Natural killer cell (primary cell): ENCODE results near the gene KNTC1. TPM values are rescaled to one million over a fixed set of nuclear protein-coding genes. Genes with fewer than 3 reads are reported as not detected.

Experiments used
- ATAC-seq, 3 donors: fragments of 150-1000 bp in 2 of 3; fragments of 200-7000 bp in 1 of 3; cut with Tn5 transposase; 1 replicate in 1 of 3; 2 replicates in 2 of 3; pipeline ENCODE4 v1.10.0; 2021; ENCODE audit warnings: mild to moderate bottlenecking in 2 of 3, moderate library complexity in 2 of 3
- DNase-seq, 2 donors: peaks; one replicate each; pipeline versions ENCODE4 v3.0.0 to v3.0.0-alpha.2; 2013 to 2021; ENCODE audit warnings: mixed read lengths in 1 of 2
- H3K27ac ChIP-seq: one replicate; pipeline ENCODE4 v1.5.1; 2013; ENCODE audit warnings: mild to moderate bottlenecking, low read length
- H3K27me3 ChIP-seq: one replicate; pipeline ENCODE4 v1.6.1; 2013; ENCODE audit warnings: low read length; ENCODE audit not compliant: control insufficient read depth, insufficient read depth
- H3K36me3 ChIP-seq: one replicate; pipeline ENCODE4 v1.6.1; 2013; ENCODE audit warnings: low read length; ENCODE audit not compliant: control insufficient read depth, insufficient read depth
- H3K4me1 ChIP-seq: one replicate; pipeline ENCODE4 v1.6.1; 2013; ENCODE audit warnings: low read length; ENCODE audit not compliant: control insufficient read depth, insufficient read depth
- H3K4me3 ChIP-seq: one replicate; pipeline ENCODE4 v1.5.1; 2013; ENCODE audit warnings: low read length
- H3K9me3 ChIP-seq: one replicate; pipeline ENCODE4 v1.6.1; 2013; ENCODE audit warnings: low read length; ENCODE audit not compliant: control insufficient read depth, insufficient read depth
- H3K27ac Mint-ChIP-seq, 2 donors: one replicate each; pipeline ENCODE4 v1.8.0; 2022; ENCODE audit warnings: mild to moderate bottlenecking in 2 of 2, mixed read lengths in 2 of 2, moderate library complexity in 1 of 2
- H3K27me3 Mint-ChIP-seq, 2 donors: one replicate each; pipeline ENCODE4 v1.8.0; 2022; ENCODE audit warnings: low read depth in 2 of 2, mixed read lengths in 2 of 2
- H3K36me3 Mint-ChIP-seq: one replicate; pipeline ENCODE4 v1.8.0; 2022; ENCODE audit warnings: mixed read lengths
- H3K4me1 Mint-ChIP-seq, 2 donors: one replicate each; pipeline ENCODE4 v1.8.0; 2022; ENCODE audit warnings: mixed read lengths in 2 of 2
- H3K4me3 Mint-ChIP-seq: one replicate; pipeline ENCODE4 v1.8.0; 2022; ENCODE audit warnings: mild to moderate bottlenecking, moderate library complexity, mixed read lengths
- H3K9me3 Mint-ChIP-seq, 2 donors: one replicate each; pipeline ENCODE4 v1.8.0; 2022; ENCODE audit warnings: mixed read lengths in 2 of 2
- CTCF ChIP-seq: fragments of 200-600 bp; IDR thresholded peaks from one replicate; pipeline ENCODE4 v1.8.0; 2022; ENCODE audit warnings: antibody characterized with exemption
- WGBS: methylation state at CpG from one replicate; pipeline ENCODE4 v1.1.7; 2013; ENCODE audit warnings: missing lambda C conversion rate; ENCODE audit not compliant: insufficient coverage; 5-methylcytosine and 5-hydroxymethylcytosine counted together
- intact Hi-C: fragments of 100-400 bp; cut with micrococcal nuclease; formaldehyde crosslinking; loops from one replicate; pipeline ENCODE4 v1.14.2; 2022
- total RNA-seq, 4 donors: library from RNA; stranded (reverse); fragments of 120-200 nt in 1 of 4; gene quantifications; one replicate each; pipeline versions ENCODE4 v1.2.3 to v1.2.4, GENCODE V29; 2013 to 2022

Gene KNTC1
- total RNA-seq, 3 donors from 2014 or later (not counting 1 experiment from before 2014, with no cell fraction given): 31.3 to 33.8 (median 33.2) TPM

- no peak overlapping the region for H3K27ac Mint-ChIP-seq
- H3K27me3 Mint-ChIP-seq: no peaks in the 10 kb centered on the region
- H3K4me1 Mint-ChIP-seq: no peaks in the 10 kb centered on the region
- no peaks in the 10 kb centered on the region for H3K4me1 ChIP-seq
- H3K27me3 ChIP-seq: no peaks in the 10 kb centered on the region
- H3K4me3 Mint-ChIP-seq: no peak overlapping the region
- WGBS: 94% methylated on average over 2 of the region's 2 CpGs
- no peak overlapping the region for H3K4me3 ChIP-seq
- no peak overlapping the region for H3K27ac ChIP-seq
- no peaks in the 10 kb centered on the region for H3K9me3 ChIP-seq
- H3K36me3 ChIP-seq: peaks cover 22% of the 10 kb centered on the region
- TF ChIP-seq CTCF: no peak
- intact Hi-C loops: no loop called here
- DNase-seq (no peak), ATAC-seq (no peak)
- no peaks in the 10 kb centered on the region for H3K9me3 Mint-ChIP-seq
- peaks cover 5% of the 10 kb centered on the region for H3K36me3 Mint-ChIP-seq
Measured at GRCh38 chr12:122544537-122544936, 17.5 kb downstream of the KNTC1 start.

- no peaks in the 10 kb centered on the region for H3K4me1 Mint-ChIP-seq
Measured at GRCh38 chr12:122545855-122546254, 18.8 kb downstream of the KNTC1 start.

GRCh38 chr12:122547330-122547729 is 20.3 kb downstream of the KNTC1 start:
- no peak overlapping the region for H3K27ac Mint-ChIP-seq
- DNase-seq (no peak), ATAC-seq (no peak)
- WGBS: 92% methylated on average over 1 of the region's 5 CpGs
- H3K4me3 Mint-ChIP-seq: no peak overlapping the region
- intact Hi-C loops: no loop called here
- no peaks in the 10 kb centered on the region for H3K4me1 ChIP-seq
- H3K9me3 ChIP-seq: no peaks in the 10 kb centered on the region
- H3K36me3 ChIP-seq: peaks cover 41% of the 10 kb centered on the region
- H3K4me3 ChIP-seq: no peak overlapping the region
- no peaks in the 10 kb centered on the region for H3K9me3 Mint-ChIP-seq
- TF ChIP-seq CTCF: no peak
- no peaks in the 10 kb centered on the region for H3K27me3 Mint-ChIP-seq
- peaks cover 13% of the 10 kb centered on the region for H3K36me3 Mint-ChIP-seq
- no peak overlapping the region for H3K27ac ChIP-seq
- H3K27me3 ChIP-seq: no peaks in the 10 kb centered on the region
- H3K4me1 Mint-ChIP-seq: no peaks in the 10 kb centered on the region

More at GRCh38 chr12:122545855-122546254, 18.8 kb downstream of the KNTC1 start:
- DNase-seq (no peak), ATAC-seq (no peak)
- Histone ChIP-seq H3K9me3 (no peaks in the 10 kb centered on the region), H3K27ac (no peak overlapping the region), H3K4me1 (no peaks in the 10 kb centered on the region), H3K27me3 (no peaks in the 10 kb centered on the region), H3K4me3 (no peak overlapping the region), H3K36me3 (peaks cover 33% of the 10 kb centered on the region)
- H3K9me3 Mint-ChIP-seq: no peaks in the 10 kb centered on the region
- no peak overlapping the region for H3K27ac Mint-ChIP-seq
- peaks cover 5% of the 10 kb centered on the region for H3K36me3 Mint-ChIP-seq
- no peak overlapping the region for H3K4me3 Mint-ChIP-seq
- no peaks in the 10 kb centered on the region for H3K27me3 Mint-ChIP-seq
- no peak for TF ChIP-seq CTCF
- intact Hi-C loops: no loop called here
- WGBS: 89% methylated on average over 2 of the region's 2 CpGs
